HepG2 (cell line): Measurements from ENCODE around the gene UBE2I. TPM values are rescaled to one million over a fixed set of nuclear protein-coding genes. Genes with fewer than 3 reads are reported as not detected.

Source experiments
- ATAC-seq: fragments of 200-7000 bp; cut with Tn5 transposase; 3 replicates; pipeline ENCODE4 v1.9.1; 2020; ENCODE audit warnings: mild to moderate bottlenecking, moderate library complexity
- BruUV-seq: library from RNA; stranded (reverse); fragments of 400-500 nt; replicated peaks from 2 replicates; lab custom pipeline; 2021; lab: Mats Ljungman, UMichigan
- CTCF ChIA-PET: fragments of 300-600 bp; formaldehyde crosslinking; extraction: SDS; loops from one replicate; lab custom pipeline; 2021; ENCODE audit warnings: low total read pairs, inconsistent platforms, low intra/inter-chr PET ratio; lab: Yijun Ruan, JAX
- POLR2A ChIA-PET: fragments of 350-600 bp; sonication (Branson Sonifier 250); formaldehyde crosslinking; loops from one replicate; lab custom pipeline; 2020; ENCODE audit warnings: antibody characterized with exemption, inconsistent platforms; lab: Yijun Ruan, JAX
- DNase-seq: peaks from one replicate; pipeline ENCODE4 v3.0.0-alpha.2; 2015; ENCODE audit warnings: low spot score
- FAIRE-seq: peaks from 3 replicates; lab custom pipeline; 2011; peaks lifted over from hg19 to GRCh38; lab: Jason Lieb, UNC
- H2AFZ ChIP-seq: one replicate; pipeline ENCODE4 v1.6.1; 2011; ENCODE audit warnings: low read length, inconsistent platforms
- H3K27ac ChIP-seq: fragments of 300-600 bp; 3 replicates; pipeline ENCODE4 v1.8.0; 2011; ENCODE audit warnings: mixed run types, mild to moderate bottlenecking, mixed read lengths, low read length, inconsistent platforms; ENCODE audit not compliant: insufficient read depth; ENCODE audit errors: extremely low read length
- H3K27me3 ChIP-seq, 2 experiments: fragments of 200-600 bp in 1 of 2; 2 replicates in 1 of 2; 3 replicates in 1 of 2; pipeline versions ENCODE4 v1.6.0 to v1.8.0; 2011; ENCODE audit warnings: low read length in 2 of 2, mild to moderate bottlenecking in 2 of 2, moderate library complexity in 2 of 2, inconsistent platforms in 1 of 2; ENCODE audit not compliant: insufficient read depth in 2 of 2, control insufficient read depth in 1 of 2
- H3K36me3 ChIP-seq, 2 experiments: fragments of 200-600 bp in 1 of 2; replicated peaks in 1 of 2; 2 replicates in 1 of 2; 3 replicates in 1 of 2; pipeline versions ENCODE4 v1.5.1 to v1.8.0; 2011; ENCODE audit warnings: low read length in 2 of 2, inconsistent platforms in 1 of 2; ENCODE audit not compliant: insufficient read depth in 2 of 2, control insufficient read depth in 1 of 2
- H3K4me1 ChIP-seq: 2 replicates; pipeline ENCODE4 v1.5.1; 2012; ENCODE audit warnings: low read length, inconsistent platforms; ENCODE audit not compliant: insufficient read depth
- H3K4me2 ChIP-seq: 2 replicates; pipeline ENCODE4 v1.6.0; 2011; ENCODE audit warnings: low read depth, low read length, inconsistent platforms
- H3K4me3 ChIP-seq, 3 experiments: fragments of 200-600 bp in 1 of 3; sonication (generic), shearing (Covaris generic) in 1 of 3; replicated peaks in 1 of 3; 2 replicates each; pipeline ENCODE4 v1.5.1; 2011 to 2016; ENCODE audit warnings: low read length in 3 of 3, inconsistent platforms in 2 of 3, low read depth in 2 of 3, mild to moderate bottlenecking in 2 of 3, control low read depth in 1 of 3, mixed read lengths in 1 of 3; ENCODE audit not compliant: insufficient read depth in 1 of 3
- H3K79me2 ChIP-seq: one replicate; pipeline ENCODE4 v1.6.1; 2011; ENCODE audit warnings: low read length, inconsistent platforms; ENCODE audit not compliant: insufficient read depth
- H3K9ac ChIP-seq: 2 replicates; pipeline ENCODE4 v1.6.0; 2011; ENCODE audit warnings: mild to moderate bottlenecking, low read depth, low read length, inconsistent platforms; ENCODE audit not compliant: insufficient read depth
- H3K9me3 ChIP-seq: 2 replicates; pipeline ENCODE4 v1.5.1; 2012; ENCODE audit warnings: mild to moderate bottlenecking, low read length
- H4K20me1 ChIP-seq: 2 replicates; pipeline ENCODE4 v1.6.0; 2011; ENCODE audit warnings: inconsistent platforms, mild to moderate bottlenecking, low read length, moderate library complexity; ENCODE audit not compliant: insufficient read depth
- ARHGAP35 ChIP-seq: sonication (generic); formaldehyde crosslinking; IDR thresholded peaks from 2 replicates; pipeline ENCODE4 v1.9.0; 2022; ENCODE audit warnings: mild to moderate bottlenecking, inconsistent platforms, moderate library complexity, missing genetic modification reagents, borderline replicate concordance
- CENPX ChIP-seq: sonication (generic); formaldehyde crosslinking; IDR thresholded peaks from 2 replicates; pipeline ENCODE4 v1.9.0; 2021; ENCODE audit warnings: mild to moderate bottlenecking, missing genetic modification reagents, moderate library complexity
- ELF3 ChIP-seq: IDR thresholded peaks from 2 replicates; pipeline ENCODE4 v1.6.1; 2016; ENCODE audit warnings: missing genetic modification reagents, missing compliant biosample characterization
- EZH2 ChIP-seq: conservative IDR thresholded peaks from 2 replicates; pipeline ENCODE4 v1.6.1; 2012; ENCODE audit warnings: mild to moderate bottlenecking, low read depth, low read length, moderate library complexity
- HCFC1 ChIP-seq: fragments of 150-350 bp; IDR thresholded peaks from 2 replicates; pipeline ENCODE4 v1.6.1; 2014; ENCODE audit warnings: low read depth, low read length
- RCOR2 ChIP-seq: IDR thresholded peaks from 2 replicates; pipeline ENCODE4 v1.6.1; 2016; ENCODE audit warnings: missing biosample characterization, missing genetic modification reagents
- XRCC5 ChIP-seq: fragments of 200-400 bp; formaldehyde crosslinking; optimal IDR thresholded peaks from 2 replicates; pipeline ENCODE3; 2017; ENCODE audit warnings: mild to moderate bottlenecking, low read length
- ZFP41 ChIP-seq: sonication (generic); formaldehyde crosslinking; IDR thresholded peaks from 2 replicates; pipeline ENCODE4 v1.4.0; 2020; ENCODE audit warnings: mild to moderate bottlenecking, missing genetic modification reagents, borderline replicate concordance
- ZNF232 ChIP-seq: sonication (generic); formaldehyde crosslinking; IDR thresholded peaks from 2 replicates; pipeline ENCODE4 v1.4.0; 2020; ENCODE audit warnings: missing genetic modification reagents, borderline replicate concordance
- ZNF775 ChIP-seq: sonication (generic); formaldehyde crosslinking; IDR thresholded peaks from 2 replicates; pipeline ENCODE4 v1.4.0; 2020; ENCODE audit warnings: missing genetic modification reagents, mild to moderate bottlenecking, moderate library complexity, borderline replicate concordance
- ZNF777 ChIP-seq: sonication (generic); formaldehyde crosslinking; IDR thresholded peaks from 2 replicates; pipeline ENCODE4 v1.4.0; 2020; ENCODE audit warnings: missing genetic modification reagents
- WGBS: methylation state at CpG from one replicate; pipeline ENCODE4 v1.1.6; 2017; ENCODE audit warnings: low lambda C conversion rate; 5-methylcytosine and 5-hydroxymethylcytosine counted together
- in situ Hi-C: cut with HindIII; loops from 2 replicates; pipeline ENCODE4 v1.10.0; 2017; ENCODE audit warnings: low pct_unique_long_range_greater_than_20kb; ENCODE audit not compliant: extremely low pct_ligation_motif_present
- intact Hi-C: fragments of 100-400 bp; cut with micrococcal nuclease; formaldehyde crosslinking; loops from one replicate; pipeline ENCODE4 v1.10.0; 2022; ENCODE audit not compliant: unreplicated experiment
- polyA plus RNA-seq, 8 experiments: library from polyadenylated mRNA; depleted of rRNA in 3 of 8; stranded (reverse) in 7 of 8; unstranded in 1 of 8; fragments of >200 nt; fragmentation: Illumina TruSeq in 4 of 8; extraction: Trizol in 4 of 8; gene quantifications; 2 replicates each; pipeline versions ENCODE4 v1.2.1 to v1.2.3, GENCODE V29; 2011 to 2016; ENCODE audit warnings: low read depth in 4 of 8, missing spikeins in 1 of 8, mixed read lengths in 1 of 8; ENCODE audit not compliant: insufficient read depth in 1 of 8
- total RNA-seq, 5 experiments: library from RNA; depleted of rRNA; stranded (reverse); fragments of >200 nt; fragmentation: Illumina TruSeq; extraction: Trizol; gene quantifications; 2 replicates each; pipeline ENCODE4 v1.2.3, GENCODE V29; 2016; ENCODE audit warnings: low read depth in 1 of 5

Gene UBE2I
- total and polyA plus RNA-seq, 2 of the 13 experiments (the other 11 are each of a cell fraction or from before 2014, with no cell fraction given): 75.8 to 98.9 TPM

- Histone ChIP-seq H3K27ac (no peak overlapping the region), H2AFZ (no peak overlapping the region), H3K36me3 (no peaks in the 10 kb centered on the region), H4K20me1 (no peaks in the 10 kb centered on the region), H3K4me2 (no peak overlapping the region), H3K79me2 (no peaks in the 10 kb centered on the region), H3K9ac (no peak overlapping the region), H3K27me3 (peaks cover 34 to 87% of the 10 kb centered on the region in 2 experiments), H3K4me1 (peaks cover 12% of the 10 kb centered on the region)
- ChIA-PET CTCF (no interaction called here), POLR2A (no interaction called here)
- BruUV-seq: no TSS peak
- no peak for TF ChIP-seq ZNF775
- TF ChIP-seq ZNF232 (CRISPR knock-in tag): no peak
- TF ChIP-seq ZFP41: no peak
- no peak for TF ChIP-seq HCFC1
- TF ChIP-seq CENPX (CRISPR knock-in tag): no peak
- TF ChIP-seq RCOR2 (CRISPR knock-in tag): no peak
- TF ChIP-seq, all 625 proteins: peak for 0
- ATAC-seq (no peak), FAIRE-seq (no peak), DNase-seq (no peak)
- H3K4me3 ChIP-seq: no peak overlapping the region
- H3K9me3 ChIP-seq: no peaks in the 10 kb centered on the region
- in situ Hi-C loops (no loop called here), intact Hi-C loops (no loop called here)
- WGBS: 24% methylated on average over 5 of the region's 16 CpGs
Measured at GRCh38 chr16:1283996-1284616, 25.3 kb upstream of the UBE2I start.

- Histone ChIP-seq H3K36me3 (no peaks in the 10 kb centered on the region), H3K27ac (no peak overlapping the region), H3K79me2 (no peaks in the 10 kb centered on the region), H2AFZ (no peak overlapping the region), H3K9me3 (no peaks in the 10 kb centered on the region), H3K4me2 (no peak overlapping the region), H3K4me1 (peaks cover 29% of the 10 kb centered on the region), H4K20me1 (no peaks in the 10 kb centered on the region), H3K9ac (no peak overlapping the region), H3K27me3 (peaks cover 28 to 80% of the 10 kb centered on the region in 2 experiments), H3K4me3 (no peak overlapping the region)
- no peak for ATAC-seq
- in situ Hi-C loops (no loop called here), intact Hi-C loops (no loop called here)
- no TSS peak for BruUV-seq
- ChIA-PET CTCF (no interaction called here), POLR2A (no interaction called here)
- no peak for DNase-seq
- peak; percentile 81; the same call in 1 of the 2 replicates for TF ChIP-seq EZH2
- TF ChIP-seq ARHGAP35 (CRISPR knock-in tag): no peak
- TF ChIP-seq ZNF777: peak; percentile 62; the same call in 1 of the 2 replicates
- TF ChIP-seq XRCC5: peak; percentile 34
- TF ChIP-seq ELF3 (CRISPR knock-in tag): no peak
- 23% methylated on average over 23 of the region's 38 CpGs for WGBS
- no peak for FAIRE-seq
Measured at GRCh38 chr16:1285669-1286512, 23.5 kb upstream of the UBE2I start.
